Glomerular visceral epithelial cell (primary cell): Measurements from ENCODE around the gene SCAMP3.
"Not testable (repeated sequence)": the region's sequence is repeated elsewhere in the genome, so short reads cannot be mapped to it uniquely, and the experiment has no call there.

ENCODE experiments used
- DNase-seq: peaks from one replicate; pipeline ENCODE4 v3.0.0-alpha.2; 2016; ENCODE audit errors: extremely low spot score

Gene SCAMP3

DNA sequence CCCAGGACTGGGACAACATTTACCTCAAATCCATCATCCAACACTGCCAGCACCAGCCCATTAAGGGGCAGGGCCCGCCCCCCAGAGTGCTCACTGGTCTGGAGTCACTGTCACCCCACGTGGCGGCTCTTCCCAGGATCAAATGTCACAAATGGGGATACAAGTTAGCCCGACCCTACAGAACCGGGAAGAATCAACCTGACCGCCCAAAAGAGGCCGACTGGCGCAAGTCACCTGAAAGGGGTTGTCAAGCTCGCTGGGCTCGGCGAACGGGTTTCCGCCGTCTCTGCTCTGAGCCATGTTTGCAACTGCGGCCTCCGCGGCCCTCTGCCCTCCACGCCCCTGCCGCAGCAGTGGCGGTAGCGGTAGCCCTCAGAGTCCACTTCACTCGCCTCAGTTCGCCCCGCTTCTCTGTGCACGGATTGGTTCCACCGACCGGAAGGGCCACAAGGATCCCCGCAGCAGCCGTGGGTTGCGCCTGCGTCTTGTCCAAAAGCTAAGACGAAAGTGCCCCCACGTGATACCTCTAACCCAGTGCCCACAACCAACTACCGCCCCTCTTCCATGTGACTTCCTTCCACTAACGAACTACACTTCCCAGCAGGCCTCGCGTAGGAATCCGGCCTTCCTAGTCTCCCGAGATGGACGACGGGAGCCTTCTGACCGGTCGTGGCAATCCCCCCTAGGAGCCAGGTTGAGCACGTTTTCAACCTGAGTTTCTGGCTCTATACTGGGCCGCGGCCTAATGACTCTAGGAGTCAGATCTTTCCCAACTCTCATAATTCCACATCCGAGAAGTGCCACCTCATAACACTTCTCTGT lies at the start of gene SCAMP3:
Gene SCAMP3, minus strand, starts transcription at position 509 of the 822 bp plus-strand sequence. Its CDS starts 209 bp downstream, at position 300.
- DNase-seq, result peak; percentile 98

DNA sequence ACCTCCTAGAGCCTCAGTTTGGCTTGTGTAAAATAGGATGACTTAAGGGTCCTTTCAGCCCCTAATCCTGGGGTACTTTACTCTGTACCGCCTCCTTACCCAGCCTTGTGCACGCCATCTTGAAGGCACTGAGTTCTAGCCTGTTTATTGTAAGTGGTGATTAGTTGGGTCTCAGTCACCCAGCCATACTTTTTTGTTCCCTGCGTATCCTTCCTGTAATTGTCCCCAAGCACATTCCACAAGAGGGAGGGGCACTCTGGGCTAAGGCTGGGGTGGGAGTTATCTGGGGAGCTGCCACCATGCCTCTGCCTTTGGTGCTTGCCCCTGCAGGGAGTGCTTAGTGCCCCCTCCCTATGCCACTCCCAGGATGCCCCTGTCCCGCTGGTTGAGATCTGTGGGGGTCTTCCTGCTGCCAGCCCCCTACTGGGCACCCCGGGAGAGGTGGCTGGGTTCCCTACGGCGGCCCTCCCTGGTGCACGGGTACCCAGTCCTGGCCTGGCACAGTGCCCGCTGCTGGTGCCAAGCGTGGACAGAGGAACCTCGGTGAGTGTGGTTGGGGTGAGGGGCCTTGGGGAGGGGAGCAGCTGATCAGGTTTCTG lies 47.4 kb upstream of the SCAMP3 start:
- peak; percentile 32 for DNase-seq

DNA sequence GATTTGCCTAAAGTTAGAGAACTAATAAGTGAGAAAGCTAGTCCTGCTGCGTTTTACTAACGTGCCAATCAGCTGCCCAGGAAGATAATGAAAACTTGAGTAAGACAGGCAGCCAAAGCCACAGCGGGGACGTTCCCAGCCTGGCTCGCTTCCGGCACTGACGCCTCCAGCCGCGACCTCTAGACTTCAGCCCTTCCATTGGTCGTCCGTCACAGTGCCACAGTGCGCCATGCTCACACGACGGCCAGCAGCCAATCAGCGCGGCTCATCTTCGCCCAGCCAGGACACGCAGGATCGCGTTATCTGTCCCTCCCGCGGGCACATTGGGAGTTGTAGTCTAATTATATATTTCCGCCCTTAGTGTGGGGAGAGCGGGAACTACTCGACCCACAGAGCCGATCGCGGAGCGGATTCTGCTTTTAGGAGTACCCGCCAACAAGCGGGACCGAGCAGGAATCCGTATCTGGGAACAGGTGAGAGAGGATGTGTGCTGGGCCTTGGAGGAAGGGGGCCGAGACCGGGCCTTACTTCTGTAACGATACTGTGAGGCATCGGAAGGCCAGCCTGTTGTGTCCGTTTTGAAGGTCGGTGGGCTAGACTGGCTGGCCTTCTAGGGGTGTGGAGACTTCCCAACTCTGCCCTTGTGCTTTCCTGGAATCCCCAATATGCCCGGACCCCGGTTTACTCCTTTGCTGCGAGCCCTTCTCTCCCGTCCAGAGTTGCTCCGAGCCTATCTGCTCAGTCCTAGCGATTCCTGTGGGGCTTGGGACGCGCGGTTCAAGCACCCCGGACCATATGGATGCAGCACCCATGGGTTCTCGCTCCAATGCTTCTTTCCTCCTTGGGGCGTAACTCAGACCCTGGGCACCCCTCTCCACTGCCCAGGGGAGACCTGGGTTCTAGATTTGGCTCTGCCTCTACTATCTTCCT lies 46.6 kb upstream of the SCAMP3 start, which contains the start of gene FDPS:
Gene FDPS, plus strand, starts transcription at position 374 of the 930 bp plus-strand sequence. CDS start 924 bp downstream, outside the sequence.
- DNase-seq, result peak; percentile 99

DNA sequence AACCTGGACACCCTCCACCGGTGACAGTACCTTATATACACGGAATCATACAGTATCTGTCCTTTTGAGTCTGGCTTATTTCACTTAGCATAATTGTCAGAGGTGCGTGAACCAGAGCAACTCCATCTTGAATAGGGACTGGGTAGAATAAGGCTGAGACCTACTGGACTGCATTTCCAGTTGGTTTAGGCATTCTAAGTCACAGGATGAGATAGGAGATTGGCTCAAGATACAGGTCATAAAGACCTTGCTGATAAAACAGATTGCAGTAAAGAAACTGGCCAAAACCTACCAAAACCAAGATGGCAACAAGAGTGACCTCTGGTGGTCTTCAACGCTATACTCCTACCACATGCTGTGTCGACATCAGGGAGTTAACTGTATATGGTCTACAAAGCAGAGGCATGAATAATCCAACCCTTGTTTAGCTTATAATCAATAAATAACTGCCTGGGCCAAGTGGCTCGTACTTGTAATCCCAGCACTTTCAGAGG lies 45.1 kb upstream of the SCAMP3 start:
- peak; percentile 48 for DNase-seq

DNA sequence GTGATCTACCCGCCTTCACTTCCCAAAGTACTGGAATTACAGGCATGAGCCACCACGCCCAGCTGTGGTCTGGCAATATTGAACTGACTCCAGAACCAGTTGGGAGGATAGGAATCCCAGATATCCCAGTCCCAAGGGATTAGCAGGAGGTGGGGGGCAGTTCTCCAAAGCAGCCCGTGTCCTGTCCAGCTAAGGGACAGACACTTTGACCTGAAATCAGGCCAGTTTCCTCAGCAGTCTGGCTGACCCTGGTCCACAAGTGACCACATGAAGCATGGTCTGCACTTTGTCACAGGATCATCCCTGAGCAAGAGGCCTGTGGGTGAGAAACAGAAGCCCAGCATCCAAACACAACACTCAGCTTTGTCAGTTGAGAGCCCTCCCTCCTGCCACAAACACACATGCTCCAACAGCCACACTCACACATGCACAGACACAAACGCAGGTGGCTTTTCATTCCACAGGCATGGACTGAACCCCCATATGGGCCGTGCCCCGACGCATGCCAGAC lies 43.8 kb upstream of the SCAMP3 start:
- DNase-seq, result peak; percentile 24

DNA sequence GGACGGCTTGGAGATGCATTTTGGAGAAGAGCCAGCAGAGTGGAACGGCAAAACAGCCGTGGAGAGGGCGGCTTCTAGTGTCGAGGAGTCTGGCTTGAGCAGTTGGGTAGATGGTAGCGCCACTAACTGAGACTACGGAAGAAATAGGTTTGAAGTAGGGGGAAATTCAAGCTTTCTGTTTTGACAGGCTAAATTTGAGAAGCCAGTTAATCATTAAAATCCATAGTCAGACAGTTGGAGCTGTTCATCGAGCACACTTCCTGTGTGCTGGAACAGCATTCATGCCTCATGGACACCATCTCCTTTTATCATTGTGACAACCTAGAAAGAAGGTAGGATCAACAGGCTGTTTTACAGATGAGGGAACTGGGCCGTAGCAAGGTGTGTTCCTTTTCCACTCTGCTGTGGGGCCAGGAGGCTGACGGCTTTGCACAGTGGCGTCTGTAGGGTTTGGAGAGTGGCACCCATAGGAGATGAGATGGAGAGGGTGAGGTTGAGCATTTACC lies 42.5 kb upstream of the SCAMP3 start:
- DNase-seq, result peak; percentile 66

DNA sequence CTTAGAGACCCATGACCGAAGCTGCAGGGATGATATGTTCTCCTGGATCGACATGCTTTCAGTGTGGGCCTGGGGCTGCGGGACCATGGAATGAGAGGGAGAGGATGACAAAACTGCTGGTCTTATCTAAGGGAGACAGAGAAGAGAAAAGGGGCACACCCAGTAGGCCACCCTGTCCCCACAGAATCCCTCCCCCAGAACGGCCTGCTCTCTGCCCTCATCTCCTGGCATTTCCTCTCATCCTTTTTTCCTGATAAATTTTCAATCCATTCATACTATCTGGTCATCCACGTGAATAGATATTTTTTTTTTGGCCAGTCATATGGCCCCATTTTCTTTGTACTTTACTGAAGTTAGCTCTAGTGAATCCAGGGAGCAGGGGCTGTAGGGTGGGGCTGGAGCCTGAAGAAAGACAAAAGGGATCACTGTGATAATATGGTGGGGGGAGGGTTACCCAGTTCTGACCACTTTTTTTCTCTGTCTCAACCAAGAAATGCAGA lies 39.2 kb upstream of the SCAMP3 start, which contains the start of gene PKLR:
Gene PKLR, minus strand, starts transcription at position 97 of the 500 bp plus-strand sequence. Its CDS starts 43 bp downstream, at position 54.
- no peak for DNase-seq

DNA sequence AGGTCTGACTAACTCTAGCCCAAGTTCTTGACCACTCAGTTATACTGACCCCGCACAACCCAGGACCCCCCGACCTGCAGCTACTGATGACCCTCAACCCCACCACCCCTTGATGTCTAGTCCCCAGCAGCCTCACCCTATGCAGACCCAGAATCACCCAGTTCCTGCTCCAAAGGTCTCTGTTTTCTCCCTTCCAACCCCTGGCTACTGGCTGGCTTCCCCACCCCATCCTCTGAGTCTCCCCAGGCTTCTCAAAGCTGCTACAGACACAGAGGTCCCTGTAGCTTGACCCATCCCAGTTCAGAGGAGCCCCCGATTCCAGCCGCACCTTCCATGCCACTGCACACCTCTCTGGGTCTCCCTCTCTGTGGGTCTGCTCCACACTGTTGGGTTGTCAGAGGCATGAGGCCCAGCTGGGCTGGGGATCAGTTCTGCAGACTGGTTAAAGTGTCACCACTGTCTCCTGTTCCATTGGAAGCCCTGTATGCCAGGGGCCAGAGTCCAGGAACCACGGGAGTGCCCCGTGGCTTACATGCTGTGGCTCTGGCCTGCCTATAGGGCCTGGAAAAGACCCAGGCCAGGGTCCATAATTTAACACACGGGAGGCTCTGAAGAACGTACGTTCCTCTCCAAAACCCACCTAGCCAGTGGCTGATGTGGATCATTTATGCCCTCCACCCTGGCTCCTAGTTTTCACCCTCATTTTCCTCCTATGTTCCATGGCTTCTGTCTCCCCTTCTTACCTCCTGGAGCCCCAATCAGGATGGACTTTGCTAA lies 38.6 kb upstream of the SCAMP3 start:
- DNase-seq, result no peak

DNA sequence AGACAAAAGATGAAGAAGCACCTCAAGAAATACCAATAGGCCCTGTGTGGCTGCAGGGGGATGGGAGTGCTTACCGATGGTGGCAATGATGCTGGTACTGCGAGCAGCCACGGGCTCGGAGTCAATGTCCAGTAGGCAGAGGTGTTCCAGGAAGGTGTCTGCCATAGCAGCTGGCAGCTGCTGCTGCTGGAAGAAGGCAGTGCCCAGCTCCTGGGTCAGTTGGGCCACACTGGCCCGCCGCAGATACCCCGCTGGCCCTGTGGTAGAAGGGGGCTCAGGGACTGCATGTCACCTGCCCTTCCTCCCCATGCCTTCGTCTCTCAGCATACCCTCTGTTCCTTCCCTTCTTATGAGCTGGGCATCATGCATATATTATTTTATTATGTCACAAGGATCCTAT lies 37.9 kb upstream of the SCAMP3 start:
- DNase-seq, result no peak

DNA sequence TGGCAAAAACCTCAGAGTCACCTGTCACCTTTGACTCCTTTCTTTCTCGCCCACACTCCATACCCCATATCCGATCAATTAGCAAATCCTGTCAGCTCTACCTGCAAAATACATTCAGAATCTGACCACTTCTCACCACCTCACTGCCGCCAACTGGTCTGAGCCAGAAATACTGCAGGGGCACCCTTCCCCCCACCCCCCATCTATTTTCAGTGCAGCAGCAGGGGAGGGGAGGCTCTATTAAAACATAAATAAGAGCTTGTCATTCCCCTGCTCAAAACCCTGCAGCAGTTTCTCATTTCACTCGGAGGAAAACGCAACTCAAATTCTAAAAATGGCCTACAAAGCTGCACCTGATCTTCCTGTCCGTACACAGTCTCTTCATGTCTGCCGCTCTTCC lies 35.2 kb upstream of the SCAMP3 start:
- DNase-seq, result no peak

DNA sequence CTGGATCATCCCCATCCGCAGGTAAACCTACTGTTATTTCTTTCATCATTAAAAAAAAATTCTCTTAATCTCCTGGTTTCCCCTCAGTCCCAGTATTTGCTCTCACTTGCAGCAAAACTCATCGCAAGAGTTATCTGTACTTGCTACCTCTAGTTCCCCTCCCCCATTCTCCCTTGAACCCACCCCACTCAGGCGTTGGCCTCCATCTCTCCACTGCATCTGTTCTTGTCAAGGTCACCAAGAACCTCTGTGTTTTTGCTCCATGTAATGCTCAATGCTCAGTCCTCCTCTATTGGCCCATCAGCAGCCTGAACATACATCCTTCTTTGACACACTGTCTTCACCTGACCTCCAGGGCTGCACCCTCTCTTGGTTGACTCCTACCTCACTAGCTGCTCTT lies 34.5 kb upstream of the SCAMP3 start:
- no peak for DNase-seq

DNA sequence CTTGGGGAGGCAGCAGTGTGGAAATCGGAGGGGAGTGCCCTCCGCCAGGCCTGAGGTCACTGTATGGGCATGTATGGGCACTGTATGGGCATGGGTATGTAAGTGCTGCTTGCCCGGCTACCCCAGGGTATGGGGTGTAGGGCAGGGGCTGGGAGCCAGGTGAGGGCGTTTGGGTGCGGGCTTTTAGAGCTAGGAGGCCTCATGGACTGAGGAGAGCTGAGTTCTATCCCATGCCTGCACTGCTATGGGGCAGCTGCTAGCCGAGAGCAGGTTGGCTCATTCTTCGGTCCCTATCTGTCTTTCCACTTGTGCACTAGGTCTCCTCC lies 33.7 kb upstream of the SCAMP3 start:
- no peak for DNase-seq

DNA sequence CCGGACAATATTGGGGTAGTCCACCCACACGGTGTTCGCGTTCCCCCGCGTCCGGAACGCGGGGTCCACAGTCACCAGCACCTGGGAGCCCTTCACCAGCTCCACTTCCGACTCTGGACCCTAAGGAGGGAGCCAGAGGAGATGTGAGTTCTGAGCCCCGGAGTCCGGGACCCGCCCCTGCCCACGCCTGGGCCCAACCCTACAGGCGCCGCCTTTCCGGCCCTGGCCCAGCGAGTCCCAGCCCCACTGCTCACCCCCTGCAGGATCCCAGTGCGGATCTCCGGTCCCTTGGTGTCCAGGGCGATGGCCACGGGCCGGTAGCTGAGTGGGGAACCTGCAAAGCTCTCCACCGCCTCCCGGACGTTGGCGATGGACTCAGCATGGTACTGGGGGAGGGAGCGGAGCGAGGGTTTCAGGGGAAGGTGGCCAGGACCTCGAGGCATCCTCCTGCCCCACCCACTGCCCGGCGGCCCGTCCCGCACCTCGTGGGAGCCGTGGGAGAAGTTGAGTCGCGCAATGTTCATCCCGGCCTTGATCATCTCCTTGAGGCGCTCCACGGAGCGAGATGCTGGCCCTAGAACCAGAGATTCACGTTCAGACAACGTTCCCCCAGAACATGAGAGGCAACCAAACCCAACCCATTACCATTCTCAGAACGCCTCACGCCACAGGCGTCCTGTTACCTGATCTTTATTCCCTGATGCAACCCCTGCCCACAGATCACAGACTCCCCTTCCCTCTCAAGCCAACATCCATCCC lies 33.2 kb upstream of the SCAMP3 start:
- no peak for DNase-seq

DNA sequence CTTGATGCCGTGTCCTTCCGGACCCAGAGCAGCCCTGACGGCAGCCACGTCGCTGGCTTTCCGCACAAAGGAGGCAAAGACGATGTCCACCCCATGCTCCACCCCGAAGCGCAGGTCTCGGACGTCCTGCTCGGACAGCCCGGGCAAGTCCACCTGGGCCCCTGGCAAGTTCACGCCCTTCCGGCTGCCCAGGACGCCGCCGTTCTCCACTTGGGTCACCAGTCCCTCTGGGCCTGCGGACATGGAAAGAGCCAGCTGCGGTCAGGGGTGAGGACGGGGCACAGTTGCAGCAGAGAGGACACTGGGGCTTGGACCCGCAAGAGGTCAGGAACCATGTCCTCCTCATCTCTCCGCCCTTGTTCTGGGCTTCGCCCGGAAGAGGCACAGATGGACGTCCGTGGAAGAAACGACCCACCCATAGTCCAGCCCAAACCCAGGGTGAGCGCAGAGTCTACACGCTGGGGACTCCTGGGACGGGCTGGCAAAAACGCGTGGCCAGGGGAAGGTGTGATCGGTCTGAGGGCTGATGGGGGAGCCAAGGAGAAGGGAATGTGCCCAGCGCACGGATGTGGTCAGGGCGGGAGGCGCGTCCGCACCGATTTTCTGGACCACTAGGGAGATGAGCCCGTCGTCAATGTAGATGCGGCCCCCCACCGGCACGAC lies 32.5 kb upstream of the SCAMP3 start:
- DNase-seq, result no peak

DNA sequence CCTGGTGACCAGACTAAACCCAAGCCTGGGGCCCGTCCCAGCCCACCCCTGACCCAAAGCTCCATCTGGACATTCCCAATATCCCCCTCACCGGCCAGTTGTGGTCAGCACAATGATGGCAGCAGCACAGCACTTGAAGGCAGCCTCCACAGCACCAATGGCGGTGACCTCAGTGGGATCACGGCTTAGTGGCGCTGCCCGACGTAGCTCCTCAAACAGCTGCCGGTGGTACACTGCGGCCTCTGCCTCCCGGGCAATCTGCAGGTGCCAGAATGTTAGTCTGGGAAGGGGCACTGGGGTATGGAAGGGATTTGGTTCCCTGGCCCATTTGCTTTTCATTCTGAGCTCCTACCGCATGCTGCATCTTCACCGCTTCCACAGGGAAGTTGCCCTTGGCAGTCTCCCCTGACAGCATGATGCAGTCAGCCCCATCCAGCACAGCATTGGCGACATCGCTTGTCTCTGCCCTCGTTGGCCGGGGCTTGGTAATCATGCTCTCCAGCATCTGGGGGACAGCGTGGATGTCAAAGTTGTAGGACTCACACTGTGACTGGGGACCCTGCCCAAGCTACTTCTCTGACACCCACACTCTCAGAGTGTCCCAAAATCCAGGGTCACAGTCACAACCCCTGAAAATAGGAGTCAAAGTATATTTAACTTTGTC lies 31.1 kb upstream of the SCAMP3 start:
- no peak for DNase-seq

DNA sequence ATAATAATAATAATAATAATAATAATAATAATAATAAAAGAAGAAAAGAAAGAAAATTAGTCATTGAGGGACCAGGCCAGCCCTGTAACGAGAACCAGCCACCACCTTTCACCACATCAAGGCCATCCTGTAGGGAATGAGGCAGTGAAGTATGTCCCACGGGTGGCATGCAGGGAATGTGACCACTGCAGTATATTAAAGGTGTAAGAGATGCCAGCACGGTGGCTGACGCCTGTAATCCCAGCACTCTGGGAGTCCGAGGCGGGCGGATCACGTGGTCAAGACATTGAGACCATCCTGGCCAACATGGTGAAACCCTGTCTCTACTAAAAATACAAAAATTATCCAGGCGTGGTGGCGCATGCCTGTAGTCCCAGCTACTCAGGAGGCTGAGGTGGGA lies 28.8 kb upstream of the SCAMP3 start:
- DNase-seq, result not testable (repeated sequence)

DNA sequence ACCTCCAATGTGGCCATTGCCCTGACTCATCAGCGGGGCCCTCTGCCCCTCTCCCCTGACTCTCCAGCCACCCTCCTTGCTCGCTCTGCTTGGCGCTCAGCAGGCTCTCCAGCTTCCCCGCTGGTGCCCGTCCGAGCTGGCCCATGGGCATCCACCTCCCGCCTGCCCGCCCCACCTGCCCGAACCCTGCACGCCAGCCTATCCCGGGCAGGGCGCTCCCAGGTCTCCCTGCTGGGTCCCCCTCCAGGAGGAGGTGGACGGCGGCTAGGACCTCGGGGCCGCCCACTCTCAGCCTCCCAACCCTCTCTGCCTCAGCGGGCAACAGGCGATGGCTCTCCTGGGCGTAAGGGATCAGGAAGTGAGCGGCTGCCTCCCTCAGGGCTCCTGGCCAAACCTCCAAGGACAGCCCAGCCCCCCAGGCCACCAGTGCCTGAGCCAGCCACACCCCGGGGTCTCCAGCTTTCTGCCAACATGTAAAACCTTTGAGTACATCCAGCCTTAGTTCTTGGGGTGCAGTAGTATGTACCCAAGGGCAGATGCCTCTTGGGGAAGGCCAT lies 25.9 kb upstream of the SCAMP3 start:
- DNase-seq, result no peak

DNA sequence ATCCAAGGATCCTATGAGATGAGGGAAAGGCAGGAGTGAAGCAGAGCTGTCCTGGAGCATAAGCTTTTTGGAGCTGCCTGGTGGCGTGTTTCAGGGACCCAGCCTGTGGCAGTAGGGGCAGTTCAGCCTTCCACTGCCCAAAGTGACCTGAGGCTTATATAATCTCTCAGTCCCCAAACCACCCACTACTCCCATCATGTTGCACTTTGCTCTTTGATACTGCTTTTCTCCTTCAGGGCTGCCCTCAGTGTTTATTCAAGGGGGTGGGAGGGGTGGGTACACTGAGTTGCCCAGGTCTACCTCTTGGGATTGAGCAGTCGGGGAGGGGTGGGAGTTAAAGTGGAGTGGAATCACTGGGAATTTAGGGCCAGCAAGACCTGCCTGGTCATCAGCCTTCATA lies 24.4 kb upstream of the SCAMP3 start:
- no peak for DNase-seq
